Measurements from ENCODE around the gene FCER1G. TPM values are rescaled to one million over a fixed set of nuclear protein-coding genes. Genes with fewer than 3 reads are reported as not detected.

Gene FCER1G
- total RNA-seq, 1 donor from 2014 or later, result 0.71 TPM

Other genes starting within 250 kb of the FCER1G start
- gene F11R, start 194.1 kb upstream of the FCER1G start, total RNA-seq, result 15.4 and 15.5 TPM in 2 replicates
- gene TSTD1, start 176.3 kb upstream of the FCER1G start, total RNA-seq, result 49.0 and 49.1 TPM in 2 replicates
- gene USF1, start 169.3 kb upstream of the FCER1G start, total RNA-seq, result 49.1 and 53.2 TPM in 2 replicates
- gene ARHGAP30, start 145.4 kb upstream of the FCER1G start, total RNA-seq, result 161 and 170 TPM in 2 replicates
- gene NECTIN4, start 125.7 kb upstream of the FCER1G start, total RNA-seq, result 0.05 TPM in 1 of 2 replicates, not detected in the other
- gene KLHDC9, start 116.9 kb upstream of the FCER1G start, total RNA-seq, result not detected in 2 replicates
- gene PFDN2, start 97.3 kb upstream of the FCER1G start, total RNA-seq, result 138 and 139 TPM in 2 replicates
- 47.5 and 48.5 TPM in 2 replicates for gene NIT1, start 97.2 kb upstream of the FCER1G start, total RNA-seq
- gene DEDD, start 82.6 kb upstream of the FCER1G start, total RNA-seq, result 37.5 and 40.3 TPM in 2 replicates
- 91.5 and 91.8 TPM in 2 replicates for gene UFC1, start 61.3 kb upstream of the FCER1G start, total RNA-seq
- gene USP21, start 55.8 kb upstream of the FCER1G start, total RNA-seq, result 31.9 and 33.0 TPM in 2 replicates
- gene PPOX, start 48.9 kb upstream of the FCER1G start, total RNA-seq, result 35.6 and 36.5 TPM in 2 replicates
- 57.5 and 57.6 TPM in 2 replicates for gene B4GALT3, start 37.8 kb upstream of the FCER1G start, total RNA-seq
- 0.05 and 0.09 TPM in 2 replicates for gene ADAMTS4, start 16.2 kb upstream of the FCER1G start, total RNA-seq
- 79.0 and 91.5 TPM in 2 replicates for gene NDUFS2, start 12.9 kb upstream of the FCER1G start, total RNA-seq
- gene APOA2, start 8.3 kb downstream of the FCER1G start, total RNA-seq, result not detected in 2 replicates
- gene TOMM40L, start 10.8 kb downstream of the FCER1G start, total RNA-seq, result 22.7 and 24.9 TPM in 2 replicates
- not detected in 2 replicates for gene NR1I3, start 22.9 kb downstream of the FCER1G start, total RNA-seq
- gene PCP4L1, start 43.5 kb downstream of the FCER1G start, total RNA-seq, result not detected in 2 replicates
- 4.0 TPM in 2 replicates for gene MPZ, start 94.7 kb downstream of the FCER1G start, total RNA-seq
- gene SDHC, start 99.1 kb downstream of the FCER1G start, total RNA-seq, result 186 and 190 TPM in 2 replicates
- gene CFAP126, start 152.6 kb downstream of the FCER1G start, total RNA-seq, result not detected in 2 replicates

All from activated T-helper 2 cell treated with anti-CD3 and anti-CD28 coated beads, Interferon-gamma antibody, Interleukin-2, Interleukin-4, amounts not matched to agents 10 μg/mL and 5 μg/mL and 100 μg/mL, durations not matched to agents 14 hours and 24 hours and 36 hours (primary cell).